Body of pancreas (tissue), 4 donors: ENCODE data around the gene TTC9B. TPM values are rescaled to one million over a fixed set of nuclear protein-coding genes. Genes with fewer than 3 reads are reported as not detected.

Experiments used
- ATAC-seq: fragments of 150-250 bp; one replicate; pipeline ENCODE4 v1.9.1; 2016
- DNase-seq, 4 donors: peaks; one replicate each; pipeline ENCODE4 v3.0.0-alpha.2; 2019
- H3K27ac ChIP-seq, 4 donors: fragments of 200-600 bp; sonication (generic); 1 replicate in 3 of 4; 2 replicates in 1 of 4; pipeline versions ENCODE4 v1.5.1 to v1.6.1; 2016 to 2019; ENCODE audit warnings: mild to moderate bottlenecking in 1 of 4, mixed read lengths in 1 of 4, moderate library complexity in 1 of 4
- H3K27me3 ChIP-seq, 2 donors: fragments of 200-600 bp; sonication (generic); one replicate each; pipeline ENCODE4 v1.6.0; 2016; ENCODE audit warnings: mild to moderate bottlenecking in 1 of 2
- H3K36me3 ChIP-seq, 2 donors: fragments of 200-600 bp; sonication (generic); replicated peaks in 1 of 2; 2 replicates each; pipeline ENCODE4 v1.5.1; 2016; ENCODE audit warnings: low read depth in 2 of 2; ENCODE audit not compliant: insufficient read depth in 1 of 2
- H3K4me1 ChIP-seq: fragments of 200-600 bp; sonication (generic); one replicate; pipeline ENCODE4 v1.6.0; 2016
- H3K4me3 ChIP-seq, 2 donors: fragments of 200-600 bp; sonication (generic); 1 replicate in 1 of 2; 2 replicates in 1 of 2; pipeline ENCODE4 v1.5.1; 2016 to 2019
- H3K9me3 ChIP-seq, 3 donors: fragments of 200-600 bp; sonication (generic); 1 replicate in 2 of 3; 2 replicates in 1 of 3; pipeline ENCODE4 v1.5.1; 2016
- CTCF ChIP-seq, 7 experiments: fragments of 450-650 bp in 4 of 7; fragments of 200-600 bp in 3 of 7; sonication (generic) in 3 of 7; IDR thresholded peaks; one replicate each; pipeline ENCODE4 v1.5.1; 2016 to 2019; ENCODE audit warnings: antibody characterized with exemption in 7 of 7
- POLR2A ChIP-seq, 3 donors: fragments of 450-650 bp; IDR thresholded peaks; one replicate each; pipeline ENCODE4 v1.6.1; 2016; ENCODE audit warnings: antibody characterized with exemption in 3 of 3, mild to moderate bottlenecking in 2 of 3
- WGBS, 2 donors: methylation state at CpG; one replicate each; pipeline ENCODE4 v1.1.5; 2017; 5-methylcytosine and 5-hydroxymethylcytosine counted together
- intact Hi-C: fragments of 100-400 bp; cut with DNase I; formaldehyde crosslinking; loops from one replicate; pipeline ENCODE4 v1.15.1; 2023
- total RNA-seq, 2 donors: library from RNA; depleted of rRNA; stranded (reverse); fragments of >200 nt; gene quantifications; one replicate each; pipeline ENCODE4 v1.1.0, GENCODE V29; 2016

Gene TTC9B
- total RNA-seq, 2 donors from 2014 or later = not detected

- no peak overlapping the region for H3K4me3 ChIP-seq
- TF ChIP-seq POLR2A (IDR thresholded peaks at IDR 0.05) (no peak), CTCF (IDR thresholded peaks at IDR 0.05) (no peak)
- intact Hi-C loops = no loop called here
- no peaks in the 10 kb centered on the region for H3K36me3 ChIP-seq
- peaks cover 10% of the 10 kb centered on the region for H3K4me1 ChIP-seq
- H3K27ac ChIP-seq = no peak overlapping the region
- DNase-seq = no peak
- peaks cover 0 to 20% of the 10 kb centered on the region in 2 donors for H3K27me3 ChIP-seq
- 33 to 38% methylated on average over 5 of the region's 5 CpGs for WGBS, 2 donors
- ATAC-seq = no peak
- no peaks in the 10 kb centered on the region for H3K9me3 ChIP-seq
Observed at GRCh38 chr19:40228863-40229262, 10.7 kb upstream of the TTC9B start.

- H3K36me3 ChIP-seq = no peaks in the 10 kb centered on the region
- H3K4me1 ChIP-seq = peaks cover 11% of the 10 kb centered on the region
- no peaks in the 10 kb centered on the region for H3K9me3 ChIP-seq
- no peak overlapping the region for H3K4me3 ChIP-seq
- peaks cover 0 to 22% of the 10 kb centered on the region in 2 donors for H3K27me3 ChIP-seq
- ATAC-seq (no peak), DNase-seq (no peak)
- no peak for TF ChIP-seq CTCF (IDR thresholded peaks at IDR 0.05)
- no peak for TF ChIP-seq POLR2A (IDR thresholded peaks at IDR 0.05)
- intact Hi-C loops = no loop called here
- WGBS, 2 donors = 49 to 53% methylated on average over 10 of the region's 10 CpGs
- no peak overlapping the region for H3K27ac ChIP-seq
Observed at GRCh38 chr19:40228346-40228745, 10.2 kb upstream of the TTC9B start.

- no peak for DNase-seq
- Histone ChIP-seq H3K4me1 (peaks cover 16% of the 10 kb centered on the region), H3K27ac (no peak overlapping the region), H3K27me3 (peaks cover 0 to 31% of the 10 kb centered on the region in 2 donors), H3K4me3 (no peak overlapping the region), H3K36me3 (no peaks in the 10 kb centered on the region), H3K9me3 (no peaks in the 10 kb centered on the region)
- intact Hi-C loops = no loop called here
- ATAC-seq = no peak
- 26 to 29% methylated on average over 21 of the region's 21 CpGs for WGBS, 2 donors
- no peak for TF ChIP-seq POLR2A (IDR thresholded peaks at IDR 0.05)
- no peak for TF ChIP-seq CTCF (IDR thresholded peaks at IDR 0.05)
Observed at GRCh38 chr19:40225440-40226305, 7.5 kb upstream of the TTC9B start.

GRCh38 chr19:40224342-40225150 is 6.4 kb upstream of the TTC9B start:
- WGBS, 2 donors = 64 to 71% methylated on average over 15 to 32 of the region's 32 CpGs
- Histone ChIP-seq H3K4me1 (peaks cover 16% of the 10 kb centered on the region), H3K4me3 (no peak overlapping the region), H3K27me3 (peaks cover 0 to 31% of the 10 kb centered on the region in 2 donors), H3K27ac (no peak overlapping the region), H3K36me3 (no peaks in the 10 kb centered on the region), H3K9me3 (no peaks in the 10 kb centered on the region)
- intact Hi-C loops = loop anchor here (5.0 kb wide), 1 partner anchor 77 kb away; no protein-coding TSS in a partner anchor
- DNase-seq (no peak), ATAC-seq (no peak)
- TF ChIP-seq POLR2A (IDR thresholded peaks at IDR 0.05) (no peak), CTCF (IDR thresholded peaks at IDR 0.05) (no peak)
